DMS53 treated with DMSO at 0.1 percent for 48 hours (cell line): ENCODE data around the gene PCDHB1.

Source experiments
- DNase-seq: peaks from one replicate; lab custom pipeline; 2025; ENCODE audit not compliant: unreplicated experiment; lab: John Stamatoyannopoulos, UW

Gene PCDHB1

GRCh38 chr5:141050622-141051520, at the start of gene PCDHB1:
Gene PCDHB1, plus strand, starts transcription at chr5:141051374. Its CDS starts 97 bp downstream, at chr5:141051471.
- peak; percentile 61 for DNase-seq

GRCh38 chr5:141001446-141001843, 49.7 kb upstream of the PCDHB1 start:
- DNase-seq: peak; percentile 22

- DNase-seq: peak; percentile 42
Observed at GRCh38 chr5:141001844-141002604, 49.1 kb upstream of the PCDHB1 start.

- DNase-seq: no peak
Observed at GRCh38 chr5:141002605-141002965, 48.6 kb upstream of the PCDHB1 start.

GRCh38 chr5:141003031-141003430, 48.1 kb upstream of the PCDHB1 start:
- DNase-seq: no peak

GRCh38 chr5:141003791-141004611, 47.2 kb upstream of the PCDHB1 start:
- DNase-seq: peak; percentile 97

- no peak for DNase-seq
Observed at GRCh38 chr5:141007791-141008190, 43.4 kb upstream of the PCDHB1 start.

- DNase-seq: no peak
Observed at GRCh38 chr5:141010047-141010793, 41.0 kb upstream of the PCDHB1 start.

GRCh38 chr5:141017943-141018342, 33.2 kb upstream of the PCDHB1 start:
- no peak for DNase-seq

GRCh38 chr5:141022384-141022783, 28.8 kb upstream of the PCDHB1 start:
- DNase-seq: no peak

- DNase-seq: no peak
Observed at GRCh38 chr5:141031006-141031405, 20.2 kb upstream of the PCDHB1 start.

GRCh38 chr5:141032626-141033025, 18.5 kb upstream of the PCDHB1 start:
- no peak for DNase-seq

GRCh38 chr5:141039061-141039460, 12.1 kb upstream of the PCDHB1 start:
- no peak for DNase-seq

- DNase-seq: no peak
Observed at GRCh38 chr5:141039517-141039916, 11.7 kb upstream of the PCDHB1 start.

GRCh38 chr5:141040093-141040770, 10.9 kb upstream of the PCDHB1 start:
- DNase-seq: peak; percentile 91

GRCh38 chr5:141040771-141041426, 10.3 kb upstream of the PCDHB1 start:
- peak; percentile 96 for DNase-seq

GRCh38 chr5:141041427-141041785, 9.8 kb upstream of the PCDHB1 start:
- DNase-seq: no peak

- DNase-seq: no peak
Observed at GRCh38 chr5:141042555-141042954, 8.6 kb upstream of the PCDHB1 start.

GRCh38 chr5:141051521-141051866, 320 bp downstream of the PCDHB1 start:
- no peak for DNase-seq

- no peak for DNase-seq
Observed at GRCh38 chr5:141077826-141078225, 26.7 kb downstream of the PCDHB1 start.
